Nephron (organoid): ENCODE results near the gene FUT6.

Experiments used
- H3K27ac Mint-ChIP-seq, 3 experiments: 2 replicates each; pipeline ENCODE4 v1.8.0; 2020; ENCODE audit warnings: mixed read lengths in 3 of 3, mild to moderate bottlenecking in 2 of 3, moderate library complexity in 1 of 3
- H3K27me3 Mint-ChIP-seq: 2 replicates; pipeline ENCODE4 v1.8.0; 2021; ENCODE audit warnings: low read depth, mild to moderate bottlenecking, moderate library complexity, mixed read lengths
- H3K36me3 Mint-ChIP-seq: 2 replicates; pipeline ENCODE4 v1.8.0; 2020; ENCODE audit warnings: low read depth, mixed read lengths
- H3K4me1 Mint-ChIP-seq: 2 replicates; pipeline ENCODE4 v1.8.0; 2020; ENCODE audit warnings: mixed read lengths
- H3K4me3 Mint-ChIP-seq, 3 experiments: 2 replicates each; pipeline ENCODE4 v1.8.0; 2020; ENCODE audit warnings: mild to moderate bottlenecking in 3 of 3, mixed read lengths in 3 of 3, moderate library complexity in 2 of 3
- H3K9me3 Mint-ChIP-seq: 2 replicates; pipeline ENCODE4 v1.8.0; 2020; ENCODE audit warnings: mixed read lengths
- CTCF ChIP-seq, 3 experiments: fragments of 200-600 bp; sonication (generic); IDR thresholded peaks; one replicate each; pipeline ENCODE4 v1.5.0; 2021; ENCODE audit warnings: antibody characterized with exemption in 3 of 3; ENCODE audit not compliant: unreplicated experiment in 3 of 3

The FUT6 gene

GRCh38 chr19:5823579-5824281 lies 15.8 kb downstream of the FUT6 start:
- Mint-ChIP-seq H3K9me3 (no peaks in the 10 kb centered on the region), H3K4me1 (peaks cover 8% of the 10 kb centered on the region)

GRCh38 chr19:5822181-5822844 lies 17.2 kb downstream of the FUT6 start:
- peaks cover 4% of the 10 kb centered on the region for H3K27me3 Mint-ChIP-seq

More at GRCh38 chr19:5823579-5824281, 15.8 kb downstream of the FUT6 start:
- Mint-ChIP-seq H3K4me3 (no peak overlapping the region), H3K27me3 (no peaks in the 10 kb centered on the region), H3K36me3 (no peaks in the 10 kb centered on the region), H3K27ac (no peak overlapping the region)
- TF ChIP-seq CTCF (IDR thresholded peaks at IDR 0.05; ENCODE audit: unreplicated experiment in 3 of 3), result no peak

GRCh38 chr19:5821521-5822180 lies 17.9 kb downstream of the FUT6 start:
- Mint-ChIP-seq H3K27me3 (peaks cover 11% of the 10 kb centered on the region), H3K4me3 (no peak overlapping the region), H3K4me1 (peaks cover under 1% of the 10 kb centered on the region), H3K9me3 (no peaks in the 10 kb centered on the region), H3K27ac (no peak overlapping the region), H3K36me3 (no peaks in the 10 kb centered on the region)
- no peak for TF ChIP-seq CTCF (IDR thresholded peaks at IDR 0.05; ENCODE audit: unreplicated experiment in 3 of 3)

More at GRCh38 chr19:5822181-5822844, 17.2 kb downstream of the FUT6 start:
- no peaks in the 10 kb centered on the region for H3K9me3 Mint-ChIP-seq
- TF ChIP-seq CTCF (IDR thresholded peaks at IDR 0.05; ENCODE audit: unreplicated experiment in 3 of 3), result no peak
- peaks cover 7% of the 10 kb centered on the region for H3K4me1 Mint-ChIP-seq
- H3K27ac Mint-ChIP-seq, result no peak overlapping the region
- no peaks in the 10 kb centered on the region for H3K36me3 Mint-ChIP-seq
- no peak overlapping the region for H3K4me3 Mint-ChIP-seq

- Mint-ChIP-seq H3K4me3 (no peak overlapping the region), H3K9me3 (no peaks in the 10 kb centered on the region), H3K27ac (peak overlapping the region in 1 of 3 experiments; percentile 16), H3K27me3 (peaks cover 17% of the 10 kb centered on the region), H3K36me3 (no peaks in the 10 kb centered on the region), H3K4me1 (no peaks in the 10 kb centered on the region)
- TF ChIP-seq CTCF (IDR thresholded peaks at IDR 0.05; ENCODE audit: unreplicated experiment in 3 of 3), result no peak
Observed at GRCh38 chr19:5820785-5821184, 18.7 kb downstream of the FUT6 start.

- Mint-ChIP-seq H3K27ac (no peak overlapping the region), H3K36me3 (no peaks in the 10 kb centered on the region), H3K9me3 (no peaks in the 10 kb centered on the region), H3K4me1 (no peaks in the 10 kb centered on the region), H3K4me3 (no peak overlapping the region), H3K27me3 (peaks cover 21% of the 10 kb centered on the region)
- no peak for TF ChIP-seq CTCF (IDR thresholded peaks at IDR 0.05; ENCODE audit: unreplicated experiment in 3 of 3)
Observed at GRCh38 chr19:5818594-5818993, 20.9 kb downstream of the FUT6 start.
